IPS-18a (cell line): ENCODE results near the gene SMURF2.
A peak's percentile ranks its signal among the peaks of the same experiment; 100 is the strongest.

Experiments
- H3K27ac ChIP-seq: one replicate; pipeline ENCODE4 v1.5.1; 2013; ENCODE audit warnings: low read length
- H3K27me3 ChIP-seq: one replicate; pipeline ENCODE4 v1.6.1; 2013; ENCODE audit warnings: mild to moderate bottlenecking, low read length; ENCODE audit not compliant: control insufficient read depth, insufficient read depth
- H3K36me3 ChIP-seq: one replicate; pipeline ENCODE4 v1.6.1; 2013; ENCODE audit warnings: low read depth, low read length; ENCODE audit not compliant: control insufficient read depth
- H3K4me1 ChIP-seq: one replicate; pipeline ENCODE4 v1.6.1; 2013; ENCODE audit warnings: low read depth, low read length; ENCODE audit not compliant: control insufficient read depth
- H3K4me3 ChIP-seq: one replicate; pipeline ENCODE4 v1.5.1; 2013; ENCODE audit warnings: low read length
- H3K9ac ChIP-seq: one replicate; pipeline ENCODE4 v1.6.1; 2013; ENCODE audit warnings: mild to moderate bottlenecking, low read length, moderate library complexity
- H3K9me3 ChIP-seq: one replicate; pipeline ENCODE4 v1.6.1; 2013; ENCODE audit warnings: low read depth, low read length; ENCODE audit not compliant: control insufficient read depth

SMURF2 gene

DNA sequence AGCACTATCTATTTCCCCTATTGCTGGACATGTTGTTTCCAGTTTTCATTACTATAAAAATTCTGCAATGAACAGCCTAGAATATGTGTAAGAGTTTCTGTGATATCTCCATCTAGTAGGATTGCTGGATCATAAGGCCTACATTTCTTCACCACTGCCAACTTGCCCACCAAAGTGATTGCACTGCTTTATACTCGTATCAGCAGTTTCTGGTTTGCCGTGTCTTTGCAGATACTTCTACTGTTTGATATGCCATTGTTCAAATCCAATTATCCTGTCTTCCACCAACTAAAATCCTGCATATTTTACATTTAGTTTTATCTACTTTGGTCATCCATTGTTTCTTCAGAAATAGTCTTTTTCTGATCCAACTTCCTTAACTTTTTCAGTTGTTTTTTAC lies 134.2 kb downstream of the SMURF2 start:
- Histone ChIP-seq H3K4me1 (no peaks in the 10 kb centered on the region), H3K27ac (no peak overlapping the region), H3K9ac (no peak overlapping the region), H3K36me3 (peaks cover 90% of the 10 kb centered on the region), H3K9me3 (no peaks in the 10 kb centered on the region), H3K27me3 (no peaks in the 10 kb centered on the region), H3K4me3 (no peak overlapping the region)

GRCh38 chr17:64520359-64520758 lies 141.7 kb downstream of the SMURF2 start:
- Histone ChIP-seq H3K27me3 (no peaks in the 10 kb centered on the region), H3K4me1 (no peaks in the 10 kb centered on the region), H3K9ac (no peak overlapping the region), H3K36me3 (peaks cover 83% of the 10 kb centered on the region), H3K4me3 (no peak overlapping the region), H3K9me3 (no peaks in the 10 kb centered on the region), H3K27ac (no peak overlapping the region)

DNA sequence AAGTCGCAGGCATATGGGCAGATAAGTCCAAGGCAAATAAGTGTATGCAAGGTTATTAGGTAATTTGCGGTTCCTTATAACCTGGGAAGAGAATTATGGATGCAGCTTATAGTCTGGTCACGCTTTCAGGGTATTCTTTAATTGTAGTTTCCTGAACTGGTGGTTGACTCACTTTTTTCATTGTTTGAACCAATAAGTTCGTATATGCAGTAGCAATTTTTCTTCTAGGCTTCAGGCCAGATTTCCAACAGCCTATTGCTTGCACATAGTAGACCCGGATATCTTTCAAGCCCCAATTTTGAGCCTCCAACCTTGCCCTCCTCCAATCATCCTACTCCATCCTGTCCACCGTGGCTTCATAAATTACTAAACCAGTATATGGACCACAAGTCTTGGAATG lies 142.5 kb downstream of the SMURF2 start:
- Histone ChIP-seq H3K9ac (no peak overlapping the region), H3K36me3 (peaks cover 85% of the 10 kb centered on the region), H3K4me3 (no peak overlapping the region), H3K4me1 (no peaks in the 10 kb centered on the region), H3K9me3 (no peaks in the 10 kb centered on the region), H3K27ac (no peak overlapping the region), H3K27me3 (no peaks in the 10 kb centered on the region)

DNA sequence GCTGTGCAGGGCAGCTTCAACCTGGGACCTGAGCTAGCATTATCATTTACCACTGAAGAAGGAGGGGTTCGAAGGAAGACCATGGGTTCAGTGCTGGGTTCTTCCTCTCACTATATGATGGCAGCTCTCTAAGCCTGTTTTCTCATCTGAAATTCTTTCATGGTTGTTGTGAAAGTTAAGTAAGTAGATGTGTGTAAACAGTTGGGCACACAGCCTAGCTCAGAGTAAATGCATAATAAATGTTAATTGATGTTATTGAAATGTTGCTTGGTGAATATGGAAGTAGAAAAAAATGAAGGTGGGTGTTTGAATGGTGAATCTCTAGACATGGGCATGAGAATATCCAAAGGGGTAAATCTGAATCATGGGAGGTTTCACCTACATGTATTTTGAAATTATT lies 146.3 kb downstream of the SMURF2 start:
- H3K36me3 ChIP-seq: peaks cover 88% of the 10 kb centered on the region
- no peak overlapping the region for H3K27ac ChIP-seq
- H3K27me3 ChIP-seq: no peaks in the 10 kb centered on the region
- H3K4me1 ChIP-seq: no peaks in the 10 kb centered on the region
- H3K4me3 ChIP-seq: no peak overlapping the region
- no peaks in the 10 kb centered on the region for H3K9me3 ChIP-seq
- H3K9ac ChIP-seq: no peak overlapping the region

DNA sequence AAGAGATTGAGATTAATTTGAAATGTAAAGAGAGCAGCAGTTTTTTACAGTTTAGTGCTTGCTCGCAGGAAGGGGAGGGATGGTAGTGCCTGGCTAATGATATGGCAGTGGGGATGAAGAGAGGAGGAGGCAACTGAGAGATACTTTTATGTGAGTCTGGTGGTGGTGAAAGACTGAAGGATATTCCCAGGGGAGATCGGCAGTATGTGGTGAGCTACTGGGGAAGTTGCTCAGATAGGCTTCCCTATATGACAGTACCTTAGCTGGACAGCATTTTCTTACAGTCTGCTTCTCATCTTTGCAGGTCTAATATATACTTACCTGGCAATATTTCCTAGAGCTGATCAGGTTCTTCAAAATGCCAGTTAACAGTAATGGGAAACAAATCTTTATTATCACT lies 146.7 kb downstream of the SMURF2 start:
- H3K9me3 ChIP-seq: no peaks in the 10 kb centered on the region
- peaks cover 84% of the 10 kb centered on the region for H3K36me3 ChIP-seq
- H3K9ac ChIP-seq: no peak overlapping the region
- H3K27ac ChIP-seq: no peak overlapping the region
- no peaks in the 10 kb centered on the region for H3K4me1 ChIP-seq
- no peaks in the 10 kb centered on the region for H3K27me3 ChIP-seq
- H3K4me3 ChIP-seq: no peak overlapping the region

DNA sequence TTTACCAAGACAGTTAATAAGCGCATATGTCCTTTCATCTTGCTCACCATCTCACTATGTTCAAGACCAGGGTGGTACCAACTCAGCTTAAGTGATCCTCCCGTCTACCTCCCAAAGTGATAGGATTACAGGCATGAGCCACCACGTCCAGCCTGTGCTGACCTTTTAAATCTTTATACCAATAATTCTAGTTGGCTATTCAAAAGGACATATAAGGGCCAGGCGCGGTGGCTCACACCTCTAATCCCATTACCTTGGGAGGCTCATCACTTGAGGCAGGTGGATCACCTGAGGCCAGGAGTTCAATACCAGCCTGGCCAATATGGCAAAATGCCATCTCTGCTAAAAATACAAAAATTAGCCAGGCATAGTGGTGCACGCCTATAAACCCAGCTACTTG lies 152.9 kb downstream of the SMURF2 start:
- no peak overlapping the region for H3K4me3 ChIP-seq
- H3K27me3 ChIP-seq: no peaks in the 10 kb centered on the region
- H3K4me1 ChIP-seq: no peaks in the 10 kb centered on the region
- no peaks in the 10 kb centered on the region for H3K9me3 ChIP-seq
- no peak overlapping the region for H3K27ac ChIP-seq
- peaks cover 51% of the 10 kb centered on the region for H3K36me3 ChIP-seq
- H3K9ac ChIP-seq: no peak overlapping the region

GRCh38 chr17:64508683-64509082 lies 153.4 kb downstream of the SMURF2 start:
- Histone ChIP-seq H3K9ac (no peak overlapping the region), H3K4me3 (peak overlapping the region; percentile 92), H3K36me3 (peaks cover 51% of the 10 kb centered on the region)

DNA sequence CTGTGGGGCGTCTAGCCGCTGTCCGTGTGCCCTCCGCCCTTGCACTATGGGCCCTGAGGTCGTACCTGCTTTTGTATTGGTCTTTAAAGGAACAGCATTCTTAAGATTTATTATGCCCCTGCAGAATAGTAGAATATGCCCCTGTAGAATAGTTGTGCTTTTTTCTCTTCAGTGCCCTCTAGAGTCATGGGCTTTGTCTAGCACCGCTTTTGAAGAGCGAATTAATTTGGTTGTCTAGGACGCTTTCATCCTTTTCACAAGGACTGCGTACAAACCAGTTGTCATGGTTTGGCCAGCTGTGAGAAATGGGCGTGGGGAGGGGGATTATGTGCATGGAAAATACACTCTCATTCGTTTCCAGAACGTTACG lies 154.7 kb downstream of the SMURF2 start:
- Histone ChIP-seq H3K9ac (peak overlapping the region; percentile 100), H3K27ac (peak overlapping the region; percentile 91), H3K9me3 (no peaks in the 10 kb centered on the region), H3K36me3 (peaks cover 51% of the 10 kb centered on the region), H3K4me1 (no peaks in the 10 kb centered on the region), H3K27me3 (no peaks in the 10 kb centered on the region), H3K4me3 (peak overlapping the region; percentile 92)

More at GRCh38 chr17:64508683-64509082, 153.4 kb downstream of the SMURF2 start:
- Histone ChIP-seq H3K27me3 (no peaks in the 10 kb centered on the region), H3K4me1 (no peaks in the 10 kb centered on the region), H3K27ac (no peak overlapping the region), H3K9me3 (no peaks in the 10 kb centered on the region)

- peak within 1 kb of the TSS; percentile 97 for H3K27ac ChIP-seq
- H3K36me3 ChIP-seq: peaks cover 51% of the 10 kb centered on the region
- peak within 1 kb of the TSS; percentile 100 for H3K9ac ChIP-seq
- no peaks in the 10 kb centered on the region for H3K4me1 ChIP-seq
- H3K27me3 ChIP-seq: no peaks in the 10 kb centered on the region
- H3K4me3 ChIP-seq: peak within 1 kb of the TSS; percentile 92
- H3K9me3 ChIP-seq: no peaks in the 10 kb centered on the region
Observed at GRCh38 chr17:64506576-64507412, 155.3 kb downstream of the SMURF2 start, which contains the start of gene CEP95. TSS of gene CEP95 (plus strand) at chr17:64506977. CDS start at chr17:64507098, 121 bp downstream.

- H3K4me1 ChIP-seq: no peaks in the 10 kb centered on the region
- no peaks in the 10 kb centered on the region for H3K27me3 ChIP-seq
- H3K4me3 ChIP-seq: peak within 1 kb of the TSS; percentile 92
- H3K27ac ChIP-seq: peak within 1 kb of the TSS; percentile 97
- H3K9me3 ChIP-seq: no peaks in the 10 kb centered on the region
- peak within 1 kb of the TSS; percentile 100 for H3K9ac ChIP-seq
- H3K36me3 ChIP-seq: peaks cover 52% of the 10 kb centered on the region
Observed at GRCh38 chr17:64506201-64506575, 155.9 kb downstream of the SMURF2 start, which contains the start of gene DDX5. TSS of gene DDX5 (minus strand) at chr17:64506289. CDS start at chr17:64506119, 170 bp downstream.

DNA sequence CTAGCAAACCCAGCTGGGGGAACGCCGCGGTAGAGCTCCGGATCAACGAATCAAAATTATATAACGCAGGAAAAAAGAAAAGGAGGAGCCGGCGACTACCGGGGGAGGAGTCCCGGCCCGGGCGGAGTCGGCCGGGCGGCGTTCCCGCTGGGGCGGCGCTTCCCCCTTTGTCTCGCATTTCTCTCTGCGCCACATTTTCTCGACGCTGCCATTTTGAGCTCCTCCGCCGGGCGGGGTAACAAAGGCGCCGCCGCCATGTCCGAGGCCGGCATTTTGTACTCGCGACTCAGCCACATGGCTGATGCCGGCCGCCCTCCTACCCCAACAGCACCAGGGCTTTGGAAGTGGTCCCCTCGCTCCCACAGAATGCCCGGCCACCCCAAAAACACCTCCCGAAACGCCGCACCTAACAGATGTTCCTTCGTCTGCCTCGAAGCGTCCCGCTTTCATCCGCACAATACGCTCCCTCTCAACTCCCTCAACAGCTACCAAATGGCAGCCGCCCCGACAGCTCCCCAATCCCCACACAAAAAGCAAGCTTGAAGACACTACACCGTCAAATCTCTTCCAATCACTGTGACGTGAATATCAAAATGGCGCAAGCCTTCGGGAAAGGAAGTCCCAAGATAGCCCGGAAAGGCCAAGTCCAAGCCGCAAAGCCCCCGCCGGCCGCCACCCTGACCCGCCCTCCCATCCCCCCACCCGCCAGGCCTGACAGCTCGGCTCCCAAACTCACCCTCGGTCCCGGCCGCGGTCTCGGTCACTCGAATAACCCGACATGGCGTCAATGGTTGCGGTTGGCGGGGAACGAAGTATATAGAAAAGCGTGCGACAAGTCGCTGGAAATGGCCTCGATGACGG lies 156.5 kb downstream of the SMURF2 start:
- Histone ChIP-seq H3K4me3 (peak overlapping the region; percentile 92), H3K27me3 (no peaks in the 10 kb centered on the region), H3K9ac (peak overlapping the region; percentile 100), H3K36me3 (peaks cover 58% of the 10 kb centered on the region), H3K4me1 (no peaks in the 10 kb centered on the region), H3K9me3 (no peaks in the 10 kb centered on the region), H3K27ac (peak overlapping the region; percentile 97)
